Endometrial microvascular endothelial cells (primary cell): Measurements from ENCODE around the gene GRIN2C. TPM values are rescaled to one million over a fixed set of nuclear protein-coding genes. Genes with fewer than 3 reads are reported as not detected.
"Not testable (repeated sequence)": the region's sequence is repeated elsewhere in the genome, so short reads cannot be mapped to it uniquely, and the experiment has no call there.

ENCODE experiments used
- in situ Hi-C: cut with HindIII; loops from 2 replicates; pipeline ENCODE4 v1.10.0; 2017; ENCODE audit warnings: low sequenced_read_pairs, low pct_unique_long_range_greater_than_20kb; ENCODE audit errors: inconsistent ontology term
- total RNA-seq: library from RNA; depleted of rRNA; stranded (reverse); fragments of >200 nt; gene quantifications from one replicate; pipeline ENCODE4 v1.2.3, GENCODE V29; 2015; ENCODE audit errors: inconsistent ontology term

The GRIN2C gene
- total RNA-seq, result not detected

GRCh38 chr17:74859459-74860228 lies at the start of gene GRIN2C:
TSS of gene GRIN2C (minus strand) at chr17:74859885. CDS start at chr17:74855092, 4,793 bp downstream.
- in situ Hi-C loops, result loop anchor here (10.0 kb wide), 1 partner anchor 75 kb away; no protein-coding TSS in a partner anchor

- in situ Hi-C loops, result not testable (repeated sequence)
Measured at GRCh38 chr17:74909097-74909496, 49.4 kb upstream of the GRIN2C start.

- in situ Hi-C loops, result no loop called here
Measured at GRCh38 chr17:74907012-74907411, 47.3 kb upstream of the GRIN2C start.

GRCh38 chr17:74906214-74906793 lies 46.6 kb upstream of the GRIN2C start:
- in situ Hi-C loops, result not testable (repeated sequence)

GRCh38 chr17:74904687-74905409 lies 45.2 kb upstream of the GRIN2C start:
- in situ Hi-C loops, result no loop called here

- in situ Hi-C loops, result no loop called here
Measured at GRCh38 chr17:74903671-74904070, 44.0 kb upstream of the GRIN2C start.

GRCh38 chr17:74903034-74903433 lies 43.3 kb upstream of the GRIN2C start:
- in situ Hi-C loops, result no loop called here

GRCh38 chr17:74901353-74902135 lies 41.9 kb upstream of the GRIN2C start:
- in situ Hi-C loops, result no loop called here

GRCh38 chr17:74900208-74900607 lies 40.5 kb upstream of the GRIN2C start:
- in situ Hi-C loops, result no loop called here

- in situ Hi-C loops, result no loop called here
Measured at GRCh38 chr17:74898376-74898946, 38.8 kb upstream of the GRIN2C start.

- in situ Hi-C loops, result no loop called here
Measured at GRCh38 chr17:74893936-74894671, 34.4 kb upstream of the GRIN2C start.

- in situ Hi-C loops, result no loop called here
Measured at GRCh38 chr17:74892974-74893911, 33.6 kb upstream of the GRIN2C start, which contains the start of gene FADS6. TSS of gene FADS6 (minus strand) at chr17:74893633. CDS start at chr17:74893595, 38 bp downstream.

- in situ Hi-C loops, result no loop called here
Measured at GRCh38 chr17:74892013-74892841, 32.5 kb upstream of the GRIN2C start.

GRCh38 chr17:74890554-74890953 lies 30.9 kb upstream of the GRIN2C start:
- in situ Hi-C loops, result no loop called here

- in situ Hi-C loops, result no loop called here
Measured at GRCh38 chr17:74888469-74888868, 28.8 kb upstream of the GRIN2C start.

- in situ Hi-C loops, result no loop called here
Measured at GRCh38 chr17:74883241-74883745, 23.6 kb upstream of the GRIN2C start.
